Posterior cingulate gyrus (tissue), 11 donors: ENCODE results near the gene SLC16A8.
"Not testable (repeated sequence)": the region's sequence is repeated elsewhere in the genome, so short reads cannot be mapped to it uniquely, and the experiment has no call there.

Source experiments
- DNase-seq, 10 donors: peaks; one replicate each; pipeline versions ENCODE4 v3.0.0 to v3.0.0-alpha.2; 2020 to 2021; ENCODE audit warnings: mixed read lengths in 3 of 10
- intact Hi-C: fragments of 100-400 bp; cut with DNase I; formaldehyde crosslinking; loops from one replicate; pipeline ENCODE4 v1.15.1; 2023

Gene SLC16A8, protein sequence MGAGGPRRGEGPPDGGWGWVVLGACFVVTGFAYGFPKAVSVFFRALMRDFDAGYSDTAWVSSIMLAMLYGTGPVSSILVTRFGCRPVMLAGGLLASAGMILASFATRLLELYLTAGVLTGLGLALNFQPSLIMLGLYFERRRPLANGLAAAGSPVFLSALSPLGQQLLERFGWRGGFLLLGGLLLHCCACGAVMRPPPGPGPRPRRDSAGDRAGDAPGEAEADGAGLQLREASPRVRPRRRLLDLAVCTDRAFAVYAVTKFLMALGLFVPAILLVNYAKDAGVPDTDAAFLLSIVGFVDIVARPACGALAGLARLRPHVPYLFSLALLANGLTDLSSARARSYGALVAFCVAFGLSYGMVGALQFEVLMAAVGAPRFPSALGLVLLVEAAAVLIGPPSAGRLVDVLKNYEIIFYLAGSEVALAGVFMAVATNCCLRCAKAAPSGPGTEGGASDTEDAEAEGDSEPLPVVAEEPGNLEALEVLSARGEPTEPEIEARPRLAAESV

DNA sequence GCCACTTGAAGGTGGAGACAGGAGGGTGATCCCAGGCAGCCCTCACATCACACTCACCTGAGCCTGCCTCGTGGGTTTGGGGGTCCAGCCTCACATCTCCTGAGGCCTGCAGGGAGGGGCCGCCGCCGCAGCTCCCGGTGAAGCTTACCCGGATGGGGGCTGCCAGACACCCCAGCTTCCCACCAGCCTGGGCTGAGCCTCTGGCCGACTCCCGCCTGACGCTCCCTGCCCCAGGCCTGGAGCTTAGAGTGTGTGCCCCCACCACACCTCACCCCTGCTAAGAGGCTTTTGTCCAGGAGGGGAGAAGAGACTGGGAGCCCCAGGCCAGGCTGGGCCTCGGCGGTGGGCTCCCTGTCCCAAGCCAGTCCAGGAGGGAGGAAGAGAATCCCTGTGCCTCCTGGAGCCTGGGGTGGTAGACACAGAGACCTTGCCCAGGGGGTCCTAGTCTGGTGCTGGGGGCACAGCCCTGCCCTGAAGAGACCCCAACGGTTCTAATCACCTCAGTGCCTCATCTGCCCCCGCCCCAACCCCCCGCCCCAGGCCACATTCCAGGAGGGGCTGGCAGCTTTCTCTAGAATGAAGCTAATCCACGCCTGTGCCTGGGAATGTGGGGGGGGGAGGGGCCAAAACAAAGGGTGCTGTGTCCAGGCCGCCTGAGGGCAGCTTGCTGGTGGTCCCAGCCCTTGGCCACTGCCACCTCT is at the start of gene SLC16A8:
Gene SLC16A8 (minus strand): TSS at position 254 of the 701 bp plus-strand sequence. CDS start 1,311 bp downstream, outside the sequence.
- DNase-seq = peak in 3 of 10 donors; percentile 63 to 77 (median 66)
- intact Hi-C loops = no loop called here

DNA sequence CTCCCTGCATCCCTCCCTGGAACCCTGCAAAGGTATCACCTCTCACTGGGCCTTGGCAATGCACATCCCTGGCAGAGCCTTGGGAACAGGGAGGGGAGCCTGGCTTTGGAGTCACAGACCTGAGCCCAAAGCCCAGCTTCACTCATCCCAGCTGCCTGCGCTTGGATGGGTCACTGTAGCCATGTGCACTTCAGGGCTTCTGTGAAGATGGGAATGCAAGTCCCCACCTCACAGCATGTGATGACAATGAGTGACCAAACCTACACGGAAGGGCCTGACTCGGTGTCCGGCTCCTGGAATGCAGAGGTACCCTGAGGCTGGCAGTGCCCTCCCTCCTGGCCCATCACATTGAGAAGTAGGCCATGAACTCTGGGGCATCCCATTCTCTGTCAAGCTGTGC is 49.3 kb upstream of the SLC16A8 start:
- intact Hi-C loops = no loop called here
- peak in 3 of 10 donors; percentile 7 to 45 (median 17) for DNase-seq

DNA sequence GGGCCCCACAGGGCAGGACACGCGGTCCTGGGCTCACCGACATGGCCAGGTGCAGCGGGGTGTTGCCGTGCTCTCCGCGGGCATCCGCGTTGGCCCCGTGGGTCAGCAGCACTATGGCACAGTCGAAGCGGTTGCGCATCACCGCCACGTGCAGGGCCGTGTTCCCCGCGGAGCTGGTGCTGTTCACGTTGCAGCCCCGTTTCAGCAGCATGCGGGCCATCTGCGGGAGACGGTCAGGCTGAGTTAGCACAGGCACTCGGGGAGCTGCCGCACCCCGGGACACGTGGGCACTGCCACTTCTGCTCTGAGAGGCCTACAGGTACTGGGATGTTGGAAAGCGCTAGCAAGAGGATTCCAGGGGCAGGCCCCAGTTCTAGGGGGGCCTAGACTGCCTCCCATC is 48.8 kb upstream of the SLC16A8 start:
- intact Hi-C loops = no loop called here
- DNase-seq = peak in 3 of 10 donors; percentile 11 to 67 (median 61)

DNA sequence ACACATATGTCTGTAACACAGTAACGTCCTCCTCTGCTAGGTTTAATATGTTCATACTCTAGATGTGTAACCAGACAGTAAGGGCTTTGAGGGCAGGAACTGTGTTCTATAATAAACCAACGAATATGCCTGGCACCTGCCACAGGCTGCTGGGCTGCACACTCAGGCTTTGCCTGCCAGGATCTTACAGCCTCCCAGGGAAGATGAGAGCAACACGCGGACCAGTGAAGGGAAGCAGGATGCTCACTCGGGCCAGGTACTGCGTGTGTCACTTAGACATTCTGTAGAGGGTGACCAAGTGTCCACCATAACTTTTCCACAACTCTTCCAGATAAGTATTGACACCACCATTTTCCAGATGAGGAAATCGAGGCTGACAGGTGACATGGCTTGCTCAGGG is 48.2 kb upstream of the SLC16A8 start:
- DNase-seq = peak in 2 of 10 donors; percentile 11 to 22

DNA sequence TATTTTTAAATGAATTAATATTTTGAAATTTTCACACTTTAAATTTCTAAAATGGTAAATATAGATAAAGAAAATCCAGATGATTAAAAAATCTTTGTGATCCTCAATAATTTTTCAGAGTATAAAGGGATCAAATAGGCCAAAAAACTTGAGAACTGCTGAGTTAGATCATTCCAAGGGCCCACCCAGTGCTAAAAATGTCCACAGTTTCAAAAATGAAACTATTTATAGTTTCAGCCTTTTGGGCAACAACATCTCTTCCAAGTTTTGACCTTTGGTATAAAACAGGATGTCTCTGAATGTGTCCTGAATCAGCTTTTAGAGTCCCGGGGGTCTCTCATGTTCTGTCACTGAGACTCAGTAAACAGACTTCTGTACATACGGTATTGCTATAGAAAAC is 47.4 kb upstream of the SLC16A8 start:
- no peak for DNase-seq
- intact Hi-C loops = no loop called here

More for the DNA sequence above, 48.2 kb upstream of the SLC16A8 start:
- intact Hi-C loops = no loop called here

DNA sequence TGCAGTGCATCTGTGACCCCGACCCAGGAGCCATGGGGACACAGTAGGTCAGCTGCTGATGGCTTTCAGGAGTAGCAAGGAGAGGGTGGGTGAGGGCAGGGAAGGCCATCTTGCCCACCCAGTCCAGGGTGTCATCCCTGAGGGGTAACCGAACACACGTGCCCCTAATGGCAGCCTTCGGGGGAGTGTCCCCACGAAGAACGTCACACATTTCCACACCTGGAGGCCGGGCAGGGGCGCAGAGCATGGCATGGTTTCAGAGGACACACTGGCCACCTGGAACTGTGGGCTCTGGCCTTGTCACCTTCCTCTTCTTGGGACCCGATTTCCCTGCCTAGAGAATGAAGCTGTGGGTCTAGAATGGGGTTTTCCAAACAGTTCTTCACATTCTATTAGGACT is 45.9 kb upstream of the SLC16A8 start:
- DNase-seq = peak in 2 of 10 donors; percentile 51 to 69
- intact Hi-C loops = no loop called here

DNA sequence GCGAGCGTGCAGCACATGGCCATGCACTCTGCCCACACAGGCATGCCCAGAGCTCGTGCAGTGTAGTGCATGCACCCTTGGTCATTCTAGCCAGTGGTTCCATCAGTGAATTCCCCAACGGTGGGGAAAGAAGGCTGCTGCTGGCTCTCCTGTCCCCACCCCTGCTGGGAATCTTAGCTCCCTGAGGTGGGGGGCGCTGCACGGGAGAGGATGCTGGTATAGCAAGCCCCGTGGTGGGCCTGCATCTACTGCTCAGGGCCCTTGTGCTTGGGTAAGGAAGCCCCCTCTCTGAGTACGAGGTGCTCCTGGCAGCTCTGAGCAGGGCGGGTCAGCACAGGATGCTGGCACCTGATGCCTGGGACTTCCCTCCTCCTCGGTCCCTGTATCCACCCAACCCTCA is 45.0 kb upstream of the SLC16A8 start:
- intact Hi-C loops = no loop called here
- peak in 2 of 10 donors; percentile 35 to 67 for DNase-seq

DNA sequence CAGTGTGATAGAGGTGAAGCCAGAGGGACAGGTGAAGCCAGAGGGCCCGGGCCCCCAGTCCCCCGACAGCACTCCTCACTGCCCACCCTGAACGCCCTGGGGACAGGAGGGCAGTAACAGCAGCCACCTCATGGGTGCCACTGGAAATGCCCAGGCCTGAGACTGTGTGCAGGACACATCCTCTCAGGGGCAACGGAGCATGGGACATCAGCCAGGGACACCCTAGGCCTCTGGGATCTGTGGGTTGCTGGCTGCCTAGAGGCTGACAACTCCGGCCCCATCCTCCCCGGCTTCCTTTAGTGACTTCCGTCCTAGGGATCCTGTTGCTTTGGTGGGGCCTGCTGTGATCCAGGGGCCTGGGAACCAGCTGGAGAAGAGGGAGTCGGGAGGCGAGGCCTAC is 43.9 kb upstream of the SLC16A8 start:
- intact Hi-C loops = no loop called here
- peak in 1 of 10 donors; percentile 62 for DNase-seq

DNA sequence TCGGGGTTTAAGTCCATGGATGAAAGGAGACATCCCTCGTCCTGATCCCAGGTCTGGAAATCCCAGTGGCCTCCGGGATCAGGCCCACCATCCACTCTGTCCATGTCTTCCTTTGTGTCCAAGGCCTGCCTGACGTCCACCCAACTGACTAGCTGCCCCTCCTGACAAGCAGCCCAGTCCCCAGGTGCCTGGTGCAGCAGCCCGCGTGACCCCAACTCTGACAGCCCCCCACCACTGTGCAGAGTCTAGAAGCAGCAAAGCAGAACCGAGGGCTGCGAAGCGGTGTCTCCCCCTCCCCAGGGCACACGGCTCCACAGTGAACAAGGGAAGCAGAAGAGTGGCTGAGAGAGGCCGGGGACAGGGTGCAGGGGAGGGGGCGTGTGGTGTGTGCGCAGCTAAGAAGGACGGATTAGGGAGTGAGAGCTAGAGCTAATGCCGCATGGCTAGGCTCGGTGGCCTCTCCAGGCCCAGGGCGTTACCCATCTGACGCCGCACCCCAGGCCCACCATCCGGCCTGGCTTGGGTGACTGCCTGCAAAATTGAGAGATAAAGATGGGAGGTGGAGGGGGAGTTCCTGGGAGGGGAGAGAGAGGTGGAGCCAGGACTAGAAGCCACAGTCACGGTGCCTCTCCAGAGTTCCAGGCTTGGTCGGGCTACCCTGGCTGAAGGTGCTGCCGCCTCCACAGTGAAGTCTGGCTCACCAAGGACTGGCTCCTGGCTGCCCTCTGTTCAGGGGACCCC is 43.1 kb upstream of the SLC16A8 start:
- DNase-seq = peak in 1 of 10 donors; percentile 62
- intact Hi-C loops = no loop called here

DNA sequence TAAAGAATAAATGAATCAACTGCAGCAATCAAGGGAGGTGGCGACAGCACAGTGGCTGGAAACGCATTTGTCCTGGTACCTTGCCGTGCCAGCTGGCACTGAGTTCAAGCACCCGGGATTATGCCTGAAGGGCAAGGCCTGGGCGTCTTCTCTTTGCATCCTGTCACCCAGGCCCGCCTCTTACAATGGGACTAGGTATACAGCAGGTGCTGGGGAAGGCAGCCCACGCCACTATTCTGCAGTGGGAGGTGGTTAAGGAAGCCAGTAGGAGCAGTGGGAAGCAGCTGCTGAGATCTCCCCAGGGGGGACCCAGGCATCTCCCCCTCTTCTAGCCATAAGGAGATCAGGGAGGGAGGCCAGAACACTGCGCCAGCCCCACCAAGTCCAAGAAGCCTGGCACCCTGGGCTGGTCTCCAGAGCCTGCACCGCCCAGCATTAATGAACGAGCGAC is 41.8 kb upstream of the SLC16A8 start:
- intact Hi-C loops = no loop called here
- peak in 5 of 10 donors; percentile 25 to 81 (median 42) for DNase-seq

DNA sequence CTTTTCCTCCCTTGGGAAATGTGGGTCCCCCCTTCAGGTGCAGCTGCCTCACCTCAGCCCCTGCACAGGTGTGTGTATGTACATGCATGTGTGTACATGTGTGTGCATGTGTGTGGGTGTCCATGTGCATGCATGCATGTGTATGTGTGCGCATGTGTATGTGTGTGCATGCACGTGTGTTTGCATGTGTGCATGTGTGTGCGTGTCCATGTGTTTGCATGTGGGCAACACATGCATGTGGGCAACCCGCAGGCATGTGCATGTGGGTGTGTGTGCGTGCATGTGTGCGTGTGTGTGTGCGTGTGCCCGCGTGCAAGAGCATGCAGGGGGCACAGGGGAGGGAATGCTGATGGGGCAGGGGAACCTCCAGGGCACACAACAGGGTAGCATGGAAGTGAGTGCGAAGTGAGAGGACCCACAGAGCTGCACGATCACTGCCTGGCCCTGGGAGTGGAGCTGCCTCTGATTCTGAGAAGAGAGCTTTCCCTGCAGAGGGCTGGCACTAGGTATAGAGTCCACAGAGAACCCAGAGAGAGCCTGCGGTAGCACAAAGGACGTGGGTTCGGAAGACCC is 41.1 kb upstream of the SLC16A8 start:
- intact Hi-C loops = no loop called here
- DNase-seq = peak in 2 of 10 donors; percentile 10 to 66

DNA sequence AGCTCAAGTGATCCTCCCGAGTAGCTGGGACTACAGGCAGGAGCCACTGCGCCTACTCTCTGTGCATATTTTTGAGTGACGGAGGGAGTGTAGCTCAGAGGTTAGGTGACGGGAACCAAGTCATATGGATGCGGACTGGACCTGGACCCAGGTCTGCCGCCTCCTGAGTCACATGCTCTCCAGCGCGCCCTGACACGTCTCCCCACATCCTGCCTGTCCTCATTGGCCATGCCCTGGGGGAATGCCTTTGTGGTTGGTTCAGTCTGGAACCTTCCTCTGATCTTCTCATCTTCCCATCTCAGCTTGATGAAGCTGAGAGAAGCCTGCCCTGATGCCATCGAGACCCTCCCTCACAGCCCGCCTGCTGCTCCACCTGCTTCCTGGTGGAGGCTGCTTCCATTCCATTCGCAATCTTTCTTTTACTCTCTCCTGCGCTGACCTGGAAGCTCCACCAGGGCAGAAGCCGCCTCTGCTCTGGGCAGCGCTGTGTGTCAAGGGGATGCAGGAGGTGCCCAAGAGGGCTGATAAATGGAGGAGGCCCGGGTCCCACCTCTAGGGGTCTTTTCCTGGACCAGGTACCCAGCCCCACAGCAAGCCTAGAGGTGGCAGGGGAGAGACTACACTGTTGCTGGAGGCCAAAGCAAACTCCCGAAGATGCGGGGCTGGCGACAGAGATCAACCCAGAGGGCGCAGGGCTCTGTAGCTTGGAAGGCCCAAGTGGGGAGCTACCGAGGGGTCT is 40.4 kb upstream of the SLC16A8 start:
- intact Hi-C loops = no loop called here
- no peak for DNase-seq

DNA sequence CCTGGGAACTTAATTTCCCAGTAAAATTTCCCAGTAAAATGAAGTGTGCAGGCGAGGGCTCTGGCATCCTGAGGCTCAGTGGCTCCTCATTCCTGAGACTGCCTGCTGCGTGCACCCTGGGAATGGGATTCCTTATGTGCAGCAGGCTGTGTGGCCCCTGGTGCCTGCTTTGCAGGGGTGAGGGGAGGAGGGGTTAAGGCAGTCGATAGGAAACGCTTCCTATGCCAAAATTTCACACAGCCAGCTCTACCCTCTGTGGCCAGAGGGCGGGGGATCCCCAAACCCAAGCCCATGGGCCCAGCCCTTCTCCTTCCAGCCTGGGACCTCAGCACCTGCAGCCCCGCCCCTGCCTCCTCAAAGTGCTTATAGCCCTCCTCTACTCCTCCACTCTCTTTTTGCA is 38.6 kb upstream of the SLC16A8 start:
- DNase-seq = no peak
- intact Hi-C loops = no loop called here

DNA sequence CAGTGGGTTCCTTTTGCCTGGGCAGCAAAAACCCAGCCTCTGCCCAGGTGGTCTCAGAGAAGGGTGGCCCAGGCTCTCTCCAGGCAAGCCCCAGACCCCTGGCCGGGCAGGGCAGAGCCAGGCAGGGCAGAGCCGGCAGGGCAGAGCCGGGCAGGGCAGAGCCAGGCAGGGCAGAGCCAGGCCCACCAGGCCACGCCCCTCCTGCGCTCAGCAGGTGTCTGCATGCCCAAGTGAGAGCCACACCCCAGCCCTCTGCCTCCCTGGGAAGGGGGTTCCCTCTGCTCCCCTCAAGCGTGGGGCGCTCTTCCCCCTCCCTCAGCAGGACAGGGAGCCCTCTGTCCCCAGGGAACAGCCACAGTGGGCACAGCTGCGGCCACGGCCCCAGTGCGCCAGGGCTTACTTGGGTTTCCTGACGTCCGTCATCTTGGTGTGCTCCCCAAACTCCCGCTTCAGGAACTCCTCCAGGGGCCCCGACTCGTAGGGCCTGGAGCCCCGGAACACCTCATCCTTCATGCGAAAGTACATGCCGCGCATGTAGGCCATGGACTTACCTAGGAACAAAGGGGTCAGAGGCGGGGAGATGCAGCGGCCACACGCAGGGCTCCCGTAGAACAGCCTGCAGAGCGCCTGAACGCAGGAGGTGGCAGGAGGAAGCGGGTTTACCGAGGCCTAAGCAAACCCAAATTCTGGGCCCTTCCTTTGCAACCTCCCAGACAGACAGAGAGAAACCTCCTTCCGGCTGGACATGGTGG is 36.6 kb upstream of the SLC16A8 start:
- peak in 1 of 10 donors; percentile 69 for DNase-seq
- intact Hi-C loops = no loop called here

DNA sequence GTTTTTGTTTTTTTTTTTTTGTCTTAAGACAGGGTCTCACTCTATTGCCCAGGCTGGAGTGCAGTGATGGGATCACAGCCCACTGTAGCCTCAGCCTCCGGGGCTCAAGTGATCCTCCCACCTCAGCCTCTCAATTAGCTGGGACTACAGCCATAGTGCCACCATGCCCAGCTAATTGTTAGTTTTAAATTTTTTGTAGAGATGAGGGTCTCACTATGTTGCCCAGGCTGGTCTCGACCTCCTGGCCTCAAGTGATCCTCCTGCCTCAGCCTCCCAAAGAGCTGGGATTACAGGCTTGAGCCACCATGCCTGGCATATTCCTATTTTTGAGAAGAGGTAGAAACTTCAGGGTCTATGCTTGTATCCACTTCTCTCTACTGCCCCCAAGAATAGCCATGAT is 34.8 kb upstream of the SLC16A8 start:
- DNase-seq = peak in 1 of 10 donors; percentile 21
- intact Hi-C loops = not testable (repeated sequence)

DNA sequence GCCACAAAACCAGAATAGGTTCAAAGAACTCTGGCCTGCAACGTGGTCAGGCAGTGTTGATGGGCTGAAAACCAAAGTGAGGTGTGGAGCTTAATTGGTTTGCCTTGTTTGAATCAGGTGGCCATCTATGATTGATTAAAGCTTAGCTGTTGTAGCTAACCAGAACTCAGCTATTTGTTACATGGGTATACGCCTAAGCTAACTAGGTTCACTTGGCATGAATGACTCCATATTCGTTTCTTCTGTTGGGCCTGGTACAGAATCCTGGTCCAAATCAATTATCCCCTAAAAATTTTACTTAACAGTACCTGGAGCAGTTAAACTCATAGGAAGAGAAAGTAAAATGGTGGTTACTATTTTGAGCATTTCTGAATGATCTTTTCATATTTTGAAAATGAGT is 34.2 kb upstream of the SLC16A8 start:
- no peak for DNase-seq
- intact Hi-C loops = no loop called here

DNA sequence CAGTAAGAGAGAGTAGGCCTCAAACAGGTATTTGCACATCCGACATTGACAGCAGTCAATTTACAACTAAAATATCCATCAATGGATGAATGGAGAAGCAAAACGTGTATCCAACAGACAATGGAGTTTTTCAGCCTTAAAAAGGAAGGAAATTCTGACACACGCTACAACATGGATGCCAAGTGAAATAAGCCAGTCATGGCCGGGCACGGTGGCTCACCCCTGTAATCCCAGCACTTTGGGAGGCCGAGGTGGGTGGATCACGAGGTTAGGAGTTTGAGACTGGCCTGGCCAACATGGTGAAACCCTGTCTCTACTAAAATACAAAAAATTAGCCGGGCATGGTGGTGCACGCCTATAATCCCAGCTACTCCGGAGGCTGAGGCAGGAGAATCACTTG is 33.6 kb upstream of the SLC16A8 start:
- intact Hi-C loops = not testable (repeated sequence)
- peak in 1 of 10 donors; percentile 51 for DNase-seq

DNA sequence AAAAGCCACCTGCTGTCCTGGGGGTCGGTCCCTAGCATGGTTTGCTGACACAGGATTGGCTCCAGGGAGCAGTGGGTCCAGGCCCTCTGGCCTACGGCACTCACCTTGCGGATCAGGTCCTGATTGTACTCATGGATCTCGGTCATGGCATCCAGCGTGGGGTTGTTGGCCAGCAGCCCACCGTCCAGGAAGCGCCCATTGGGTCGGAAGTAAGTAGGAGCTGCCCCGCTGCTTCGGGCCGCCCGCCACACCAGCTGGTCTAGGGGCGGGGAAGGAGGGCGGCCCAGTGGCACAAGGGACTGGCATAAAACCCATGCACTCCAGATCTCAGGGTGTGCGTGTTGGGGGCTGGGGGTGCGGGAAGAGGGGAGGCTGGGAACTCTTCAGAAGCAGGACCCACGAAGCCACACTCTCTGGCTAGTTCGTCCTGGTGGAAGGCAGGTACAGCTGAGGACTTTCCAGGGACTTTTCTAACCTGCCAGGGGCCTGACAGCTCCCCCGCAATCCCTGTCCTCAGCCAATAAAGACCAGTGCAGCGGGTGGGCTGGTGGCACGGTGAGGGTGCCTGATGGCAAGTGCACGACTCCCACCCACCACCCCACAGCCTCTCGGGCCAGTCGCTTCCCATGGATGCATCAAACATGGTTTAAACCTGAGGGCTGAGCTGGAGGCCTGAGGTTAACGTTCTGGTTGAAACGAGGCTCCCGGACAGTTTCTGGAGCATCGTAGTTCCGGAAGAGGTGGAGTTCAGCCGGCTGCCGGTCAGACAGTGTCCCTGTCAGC is 31.6 kb upstream of the SLC16A8 start:
- intact Hi-C loops = no loop called here
- peak in 2 of 10 donors; percentile 70 to 86 for DNase-seq
